SKM-1 treated with dmso at 0.1 percent for 144 hours (cell line): ENCODE data around the gene ECHS1.

Experiments
- DNase-seq: peaks from one replicate; lab custom pipeline; 2025; ENCODE audit not compliant: unreplicated experiment; lab: John Stamatoyannopoulos, UW

ECHS1 gene

DNA sequence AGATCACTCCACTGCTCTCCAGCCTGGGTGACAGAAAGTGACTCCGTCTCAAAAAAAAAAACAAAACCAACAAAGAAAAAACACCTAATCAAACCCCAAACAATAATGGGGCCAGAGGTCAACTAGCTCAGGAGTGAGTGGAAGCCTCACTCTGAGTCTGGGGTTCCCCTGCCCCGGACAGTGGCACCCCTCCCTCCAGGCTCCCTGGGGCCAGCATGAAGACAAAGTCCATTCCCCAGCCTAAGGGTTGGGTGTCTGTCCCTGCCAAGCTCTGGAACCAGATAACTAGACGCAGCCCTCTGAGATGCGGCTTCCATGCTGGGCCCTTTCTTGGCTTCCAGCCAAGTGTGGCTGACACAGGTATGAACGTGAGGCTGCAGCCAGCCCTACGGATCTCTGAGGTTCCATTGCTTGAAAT, 13.6 kb downstream of the ECHS1 start:
- DNase-seq, result no peak

- DNase-seq, result no peak
Observed at GRCh38 chr10:133358925-133359310, 14.2 kb downstream of the ECHS1 start.

GRCh38 chr10:133358162-133358924, 14.8 kb downstream of the ECHS1 start:
- no peak for DNase-seq

GRCh38 chr10:133357285-133358161, 15.6 kb downstream of the ECHS1 start, which contains the start of gene FUOM:
FUOM (minus strand) TSS chr10:133358019; CDS start chr10:133358007, 12 bp downstream.
- peak; percentile 74 for DNase-seq

DNA sequence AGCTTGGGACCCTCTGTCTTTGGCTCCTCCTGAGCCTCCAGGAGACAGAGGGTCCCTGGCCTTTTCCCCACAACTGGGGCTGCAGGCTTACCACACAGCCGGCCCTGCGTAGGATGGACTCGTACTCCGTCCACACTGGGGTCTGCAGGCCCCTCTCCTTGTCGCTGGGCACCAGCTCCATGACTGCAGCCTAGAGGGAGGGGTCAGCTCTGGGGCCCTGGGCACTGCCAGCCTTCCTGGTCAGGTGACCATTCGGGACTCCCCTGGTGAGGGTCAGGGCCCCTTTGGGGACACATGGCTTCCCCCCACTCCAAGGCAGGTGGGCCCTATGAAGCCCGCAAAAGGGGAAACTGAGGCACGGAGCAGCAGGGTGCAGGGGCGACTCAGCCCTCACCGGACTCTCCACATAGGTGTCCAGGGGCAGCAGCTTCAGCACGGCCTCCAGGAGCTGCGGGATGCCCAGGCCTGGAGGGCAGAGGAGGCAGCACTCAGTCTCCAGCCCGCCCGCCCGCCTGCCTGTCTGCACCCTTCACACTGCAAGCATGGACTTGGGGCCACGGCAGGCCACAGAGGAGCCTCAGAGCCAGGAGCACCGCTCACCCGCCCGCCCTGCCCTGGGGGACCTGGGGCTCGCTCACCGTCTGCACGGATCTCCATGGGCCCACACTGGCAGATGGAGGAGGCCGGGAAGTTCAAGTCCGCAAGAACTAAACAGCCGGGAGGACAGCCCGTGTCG, 16.4 kb downstream of the ECHS1 start:
- no peak for DNase-seq

- DNase-seq, result no peak
Observed at GRCh38 chr10:133355991-133356390, 17.2 kb downstream of the ECHS1 start.

DNA sequence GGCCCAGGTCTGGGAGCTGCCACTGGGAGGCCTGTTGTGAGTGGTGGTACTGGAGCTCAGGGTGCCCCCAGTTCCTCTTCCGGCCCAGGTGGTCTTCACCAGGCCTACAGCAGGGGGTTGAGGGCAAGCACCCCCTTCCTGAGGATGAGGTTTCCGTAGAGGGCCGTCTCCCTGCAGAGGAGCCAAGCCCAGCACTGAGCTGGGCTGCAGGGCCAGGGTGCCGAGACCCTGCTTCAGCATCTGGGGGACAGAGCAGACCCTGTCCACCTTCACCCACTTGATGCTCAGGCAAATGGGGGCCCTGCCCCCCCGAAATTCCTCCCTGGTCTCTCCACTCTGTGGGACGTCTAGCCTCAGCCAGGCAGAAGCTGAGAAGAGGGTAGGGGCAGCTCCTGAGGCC, 17.9 kb downstream of the ECHS1 start:
- DNase-seq, result no peak

GRCh38 chr10:133354672-133355240, 18.4 kb downstream of the ECHS1 start:
- DNase-seq, result no peak

DNA sequence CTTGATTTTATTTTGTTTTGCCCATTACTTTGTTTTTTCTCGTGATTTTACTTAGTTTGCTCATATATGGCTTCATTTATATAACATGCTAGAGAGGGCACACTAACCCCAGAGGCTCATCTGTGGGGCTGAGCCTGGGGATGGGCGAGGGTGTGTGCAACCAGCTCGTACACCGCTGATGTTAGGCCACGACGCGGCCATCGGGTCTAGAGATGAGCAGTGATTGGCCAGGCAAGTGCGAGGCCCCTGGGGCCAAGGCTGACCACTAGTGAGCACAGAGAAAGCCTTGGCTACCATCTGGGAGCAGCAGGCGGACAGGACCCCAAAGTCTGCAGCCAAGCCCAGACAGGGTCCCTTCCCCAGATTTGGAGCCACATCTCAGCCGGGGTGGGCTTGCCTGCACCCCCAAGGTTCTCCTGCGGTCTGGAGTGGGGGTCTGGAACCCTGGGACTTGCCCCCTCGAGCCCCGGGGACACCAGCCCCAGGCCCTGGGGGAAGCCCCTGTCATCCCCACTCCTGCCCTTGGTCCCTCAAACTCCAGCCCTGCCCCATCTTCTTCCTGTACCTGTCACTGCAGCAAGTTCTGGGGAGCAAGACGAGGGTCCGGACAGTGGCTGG, 19.1 kb downstream of the ECHS1 start:
- no peak for DNase-seq

- DNase-seq, result no peak
Observed at GRCh38 chr10:133353202-133353959, 19.8 kb downstream of the ECHS1 start.

GRCh38 chr10:133351408-133352318, 21.5 kb downstream of the ECHS1 start:
- DNase-seq, result no peak

DNA sequence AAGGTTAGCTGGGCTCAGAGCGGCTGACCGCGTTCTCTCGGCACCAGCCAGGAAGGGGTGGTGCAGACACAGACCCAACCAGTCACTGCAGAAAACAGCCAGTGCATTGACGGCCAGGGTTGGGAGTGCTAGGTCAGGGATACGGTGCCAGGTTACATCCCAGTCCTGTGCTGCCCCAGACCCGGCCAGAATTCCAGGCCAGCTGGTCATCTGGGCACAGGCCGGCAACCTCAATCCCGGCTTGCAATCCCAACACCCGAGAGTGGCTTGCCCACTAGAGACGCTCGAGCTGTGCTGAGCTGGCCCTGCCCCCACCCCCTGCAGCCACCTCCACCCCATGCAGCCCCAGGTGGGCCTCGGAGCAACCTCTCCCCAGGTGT, 22.2 kb downstream of the ECHS1 start:
- no peak for DNase-seq

GRCh38 chr10:133350283-133350949, 22.7 kb downstream of the ECHS1 start:
- no peak for DNase-seq

- no peak for DNase-seq
Observed at GRCh38 chr10:133349577-133350011, 23.6 kb downstream of the ECHS1 start.

DNA sequence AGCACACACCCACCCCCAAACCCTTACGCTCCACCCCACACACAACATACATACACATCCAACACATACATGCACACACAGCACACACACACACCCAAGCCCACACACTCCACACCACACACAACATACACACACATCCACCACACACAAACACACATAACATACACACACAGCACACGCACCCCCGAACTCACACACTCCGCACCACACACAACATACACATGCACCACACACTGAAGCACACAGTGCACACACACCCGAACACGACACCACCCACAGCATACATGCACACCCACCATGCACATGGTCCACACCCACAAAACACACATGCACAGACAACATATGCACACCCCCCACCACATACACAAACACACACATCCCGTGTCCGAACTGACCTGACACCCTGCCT, 24.0 kb downstream of the ECHS1 start:
- no peak for DNase-seq

- DNase-seq, result no peak
Observed at GRCh38 chr10:133347710-133348517, 25.2 kb downstream of the ECHS1 start.

- no peak for DNase-seq
Observed at GRCh38 chr10:133346413-133346812, 26.7 kb downstream of the ECHS1 start.
